OCI-LY1 (cell line): ENCODE results near the gene MAD1L1.

Source experiments
- H2AFZ ChIP-seq: fragments of 200-600 bp; sonication (generic), shearing (Covaris generic); 2 replicates; pipeline ENCODE4 v1.6.0; 2014; ENCODE audit warnings: antibody characterized with exemption, mild to moderate bottlenecking, low read length
- H3F3A ChIP-seq: fragments of 200-600 bp; sonication (generic), shearing (Covaris generic); 2 replicates; pipeline ENCODE4 v1.6.0; 2014; ENCODE audit warnings: mild to moderate bottlenecking, antibody characterized with exemption, low read length, moderate library complexity; ENCODE audit not compliant: insufficient read depth
- H3K27ac ChIP-seq: fragments of 200-600 bp; sonication (generic); 2 replicates; pipeline ENCODE4 v1.5.1; 2014; ENCODE audit warnings: low read length, mixed run types, mild to moderate bottlenecking, low read depth; ENCODE audit not compliant: poor library complexity, severe bottlenecking
- H3K27me3 ChIP-seq: fragments of 200-600 bp; sonication (generic); 2 replicates; pipeline ENCODE4 v1.6.0; 2014; ENCODE audit warnings: antibody characterized with exemption, mild to moderate bottlenecking, low read length, moderate library complexity; ENCODE audit not compliant: insufficient read depth
- H3K36me3 ChIP-seq: fragments of 200-600 bp; sonication (generic); 2 replicates; pipeline ENCODE4 v1.6.1; 2014; ENCODE audit warnings: mild to moderate bottlenecking, antibody characterized with exemption, low read length, moderate library complexity, mixed read lengths; ENCODE audit not compliant: insufficient read depth
- H3K4me1 ChIP-seq: fragments of 200-600 bp; sonication (generic); 2 replicates; pipeline ENCODE4 v1.5.1; 2014; ENCODE audit warnings: mild to moderate bottlenecking, low read length, moderate library complexity; ENCODE audit not compliant: insufficient read depth, severe bottlenecking
- H3K4me2 ChIP-seq: fragments of 200-600 bp; sonication (generic), shearing (Covaris generic); 2 replicates; pipeline ENCODE4 v1.6.1; 2014; ENCODE audit warnings: low read length
- H3K4me3 ChIP-seq: fragments of 200-600 bp; sonication (generic); 2 replicates; pipeline ENCODE4 v1.5.1; 2014; ENCODE audit warnings: low read length, low read depth, mild to moderate bottlenecking, mixed read lengths; ENCODE audit not compliant: poor library complexity, severe bottlenecking
- H3K79me2 ChIP-seq: fragments of 200-600 bp; shearing (Covaris generic); 2 replicates; pipeline ENCODE4 v1.6.1; 2016; ENCODE audit warnings: mixed run types, low read length, mixed read lengths; ENCODE audit not compliant: insufficient read depth
- H3K9ac ChIP-seq: fragments of 200-600 bp; sonication (generic), shearing (Covaris generic); 2 replicates; pipeline ENCODE4 v1.6.1; 2014; ENCODE audit warnings: mild to moderate bottlenecking, low read length, mixed read lengths
- H3K9me2 ChIP-seq: fragments of 200-600 bp; sonication (generic), shearing (Covaris generic); 2 replicates; pipeline ENCODE4 v1.6.1; 2014; ENCODE audit warnings: low read depth, mild to moderate bottlenecking, low read length, mixed read lengths
- H3K9me3 ChIP-seq: fragments of 200-600 bp; shearing (Covaris generic); 2 replicates; pipeline ENCODE4 v1.6.1; 2014; ENCODE audit warnings: low read length, mixed read lengths
- H4K20me1 ChIP-seq: fragments of 200-600 bp; sonication (generic), shearing (Covaris generic); 2 replicates; pipeline ENCODE4 v1.6.0; 2016; ENCODE audit warnings: mild to moderate bottlenecking, low read length; ENCODE audit not compliant: insufficient read depth
- EZH2 ChIP-seq: fragments of 200-600 bp; sonication (generic), shearing (Covaris generic); IDR thresholded peaks from 2 replicates; pipeline ENCODE4 v1.8.0; 2017; ENCODE audit warnings: borderline replicate concordance, mixed run types, mild to moderate bottlenecking, antibody characterized with exemption, low read length, moderate library complexity, mixed read lengths
- TF ChIP-seq, protein P1 (sequence below): fragments of 200-600 bp; sonication (generic), shearing (Covaris generic); IDR thresholded peaks from 2 replicates; pipeline ENCODE4 v1.5.1; 2017; ENCODE audit warnings: mild to moderate bottlenecking, antibody characterized with exemption, low read length, moderate library complexity, mixed read lengths

Gene MAD1L1

DNA sequence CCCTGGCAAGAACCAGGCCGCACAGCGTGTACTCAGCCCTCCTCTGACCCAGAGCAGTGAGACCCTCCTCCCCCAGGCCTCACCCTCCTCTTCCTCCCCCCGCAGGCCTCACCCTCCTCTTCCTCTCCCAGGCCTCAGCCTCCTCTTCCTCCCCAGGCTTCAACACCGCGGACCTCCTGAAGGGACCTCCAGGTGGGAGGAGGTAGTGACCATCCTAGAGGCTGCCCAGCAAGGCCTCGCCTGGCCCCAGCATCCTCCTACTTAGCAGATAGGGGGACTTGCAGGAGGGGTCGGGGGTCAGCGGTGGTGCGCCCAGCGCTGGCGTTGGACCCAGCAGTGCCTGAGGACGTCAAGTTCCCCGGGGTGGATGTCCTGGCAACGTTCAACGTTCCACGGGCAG lies 291.9 kb downstream of the MAD1L1 start:
- Histone ChIP-seq H3K79me2 (no peaks in the 10 kb centered on the region), H3K36me3 (peaks cover 9% of the 10 kb centered on the region), H3K4me2 (peak overlapping the region; percentile 61), H3K9ac (peak overlapping the region; percentile 49; the same call in 1 of the 2 replicates), H4K20me1 (no peaks in the 10 kb centered on the region), H3K27me3 (no peaks in the 10 kb centered on the region), H3K4me3 (peak overlapping the region; percentile 49), H3K27ac (peak overlapping the region; percentile 86), H3K9me2 (no peaks in the 10 kb centered on the region), H3F3A (no peaks in the 10 kb centered on the region), H3K4me1 (peaks cover 36% of the 10 kb centered on the region), H2AFZ (no peak overlapping the region), H3K9me3 (no peaks in the 10 kb centered on the region)
- TF ChIP-seq, protein P1, sequence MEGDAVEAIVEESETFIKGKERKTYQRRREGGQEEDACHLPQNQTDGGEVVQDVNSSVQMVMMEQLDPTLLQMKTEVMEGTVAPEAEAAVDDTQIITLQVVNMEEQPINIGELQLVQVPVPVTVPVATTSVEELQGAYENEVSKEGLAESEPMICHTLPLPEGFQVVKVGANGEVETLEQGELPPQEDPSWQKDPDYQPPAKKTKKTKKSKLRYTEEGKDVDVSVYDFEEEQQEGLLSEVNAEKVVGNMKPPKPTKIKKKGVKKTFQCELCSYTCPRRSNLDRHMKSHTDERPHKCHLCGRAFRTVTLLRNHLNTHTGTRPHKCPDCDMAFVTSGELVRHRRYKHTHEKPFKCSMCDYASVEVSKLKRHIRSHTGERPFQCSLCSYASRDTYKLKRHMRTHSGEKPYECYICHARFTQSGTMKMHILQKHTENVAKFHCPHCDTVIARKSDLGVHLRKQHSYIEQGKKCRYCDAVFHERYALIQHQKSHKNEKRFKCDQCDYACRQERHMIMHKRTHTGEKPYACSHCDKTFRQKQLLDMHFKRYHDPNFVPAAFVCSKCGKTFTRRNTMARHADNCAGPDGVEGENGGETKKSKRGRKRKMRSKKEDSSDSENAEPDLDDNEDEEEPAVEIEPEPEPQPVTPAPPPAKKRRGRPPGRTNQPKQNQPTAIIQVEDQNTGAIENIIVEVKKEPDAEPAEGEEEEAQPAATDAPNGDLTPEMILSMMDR: no peak

DNA sequence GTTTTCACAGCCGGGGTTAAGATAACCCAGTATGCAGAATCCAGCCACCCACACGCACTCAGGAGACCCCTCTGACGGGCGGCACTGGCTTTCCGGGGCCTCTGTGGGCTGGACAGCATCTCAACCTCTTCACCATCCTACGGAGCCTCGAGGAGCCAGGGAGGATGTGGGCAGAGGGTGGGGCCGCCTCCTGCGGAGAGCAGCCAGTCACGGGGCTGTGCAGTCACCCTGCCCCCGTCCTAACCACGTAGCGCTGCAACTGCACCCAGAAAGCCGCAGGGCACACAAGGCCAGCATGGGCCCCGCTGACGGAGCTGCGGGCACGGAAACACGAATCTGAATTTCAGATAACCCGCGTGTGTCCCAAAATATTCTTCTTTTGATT lies 292.4 kb downstream of the MAD1L1 start:
- H3K9ac ChIP-seq: peak overlapping the region; percentile 49
- no peaks in the 10 kb centered on the region for H3K9me3 ChIP-seq
- H3K4me3 ChIP-seq: peak overlapping the region; percentile 49
- no peaks in the 10 kb centered on the region for H3F3A ChIP-seq
- no peaks in the 10 kb centered on the region for H3K27me3 ChIP-seq
- TF ChIP-seq EZH2: no peak
- TF ChIP-seq, protein P1: no peak
- H3K27ac ChIP-seq: peak overlapping the region; percentile 86
- H3K79me2 ChIP-seq: no peaks in the 10 kb centered on the region
- H3K4me1 ChIP-seq: peaks cover 36% of the 10 kb centered on the region
- peaks cover 14% of the 10 kb centered on the region for H3K36me3 ChIP-seq
- no peak overlapping the region for H2AFZ ChIP-seq
- no peaks in the 10 kb centered on the region for H4K20me1 ChIP-seq
- H3K9me2 ChIP-seq: no peaks in the 10 kb centered on the region
- H3K4me2 ChIP-seq: peak overlapping the region; percentile 61

DNA sequence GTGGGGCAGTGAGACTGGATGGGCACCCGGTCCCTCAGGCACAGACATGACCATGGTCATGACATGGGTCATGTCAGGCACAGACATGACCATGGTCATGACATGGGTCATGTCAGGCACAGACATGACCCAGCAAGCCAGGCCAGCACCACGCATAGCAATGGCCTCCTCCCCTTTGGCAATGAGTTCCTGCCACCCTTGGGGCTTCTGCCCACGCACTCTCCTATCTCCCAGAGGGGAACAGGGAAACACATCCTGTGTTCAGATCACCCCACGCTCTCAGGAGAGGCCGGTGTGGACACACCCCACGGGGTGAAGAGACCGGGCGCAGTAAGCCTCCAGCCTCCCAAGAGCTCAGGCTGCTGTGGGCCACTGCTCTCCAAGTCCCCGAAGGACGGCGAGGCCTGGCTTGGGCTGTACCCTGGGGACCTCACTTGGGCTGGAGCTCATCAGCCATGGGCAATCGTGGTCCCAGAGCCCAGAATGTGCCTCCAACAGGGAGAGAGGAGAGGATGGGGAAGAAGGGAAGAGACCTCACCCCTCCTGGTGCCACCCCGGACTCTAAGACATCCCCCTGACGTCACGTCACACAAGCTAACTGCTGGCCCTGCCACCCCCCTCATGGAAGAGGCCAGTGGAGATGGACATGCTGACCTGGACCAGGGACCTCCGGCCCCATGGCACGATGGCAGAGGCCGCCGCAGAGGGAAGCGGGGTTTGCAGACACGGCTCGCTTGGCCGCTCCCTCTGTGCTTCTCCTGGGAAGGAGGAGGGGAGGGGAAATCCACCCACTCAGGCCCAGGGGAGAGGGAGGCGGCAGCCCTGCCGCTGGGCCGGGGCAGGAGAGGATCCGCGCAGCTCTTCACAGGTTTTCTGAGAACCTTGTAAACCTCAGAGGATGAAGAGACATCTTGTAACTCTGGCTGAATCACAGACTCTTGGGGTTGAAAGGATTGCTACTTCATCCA lies 293.0 kb downstream of the MAD1L1 start:
- Histone ChIP-seq H3K9me3 (no peaks in the 10 kb centered on the region), H4K20me1 (no peaks in the 10 kb centered on the region), H3K36me3 (peaks cover 21% of the 10 kb centered on the region), H3K4me3 (peak overlapping the region; percentile 49), H3K9me2 (no peaks in the 10 kb centered on the region), H3K9ac (peak overlapping the region; percentile 49), H3K27ac (peak overlapping the region; percentile 86), H3K79me2 (no peaks in the 10 kb centered on the region), H3K27me3 (no peaks in the 10 kb centered on the region), H3K4me2 (peak overlapping the region; percentile 61), H3F3A (no peaks in the 10 kb centered on the region), H2AFZ (no peak overlapping the region), H3K4me1 (peaks cover 36% of the 10 kb centered on the region)
- TF ChIP-seq EZH2: no peak
- TF ChIP-seq, protein P1: no peak
